ENCODE results near the gene GRIN1.

GRIN1 gene

DNA sequence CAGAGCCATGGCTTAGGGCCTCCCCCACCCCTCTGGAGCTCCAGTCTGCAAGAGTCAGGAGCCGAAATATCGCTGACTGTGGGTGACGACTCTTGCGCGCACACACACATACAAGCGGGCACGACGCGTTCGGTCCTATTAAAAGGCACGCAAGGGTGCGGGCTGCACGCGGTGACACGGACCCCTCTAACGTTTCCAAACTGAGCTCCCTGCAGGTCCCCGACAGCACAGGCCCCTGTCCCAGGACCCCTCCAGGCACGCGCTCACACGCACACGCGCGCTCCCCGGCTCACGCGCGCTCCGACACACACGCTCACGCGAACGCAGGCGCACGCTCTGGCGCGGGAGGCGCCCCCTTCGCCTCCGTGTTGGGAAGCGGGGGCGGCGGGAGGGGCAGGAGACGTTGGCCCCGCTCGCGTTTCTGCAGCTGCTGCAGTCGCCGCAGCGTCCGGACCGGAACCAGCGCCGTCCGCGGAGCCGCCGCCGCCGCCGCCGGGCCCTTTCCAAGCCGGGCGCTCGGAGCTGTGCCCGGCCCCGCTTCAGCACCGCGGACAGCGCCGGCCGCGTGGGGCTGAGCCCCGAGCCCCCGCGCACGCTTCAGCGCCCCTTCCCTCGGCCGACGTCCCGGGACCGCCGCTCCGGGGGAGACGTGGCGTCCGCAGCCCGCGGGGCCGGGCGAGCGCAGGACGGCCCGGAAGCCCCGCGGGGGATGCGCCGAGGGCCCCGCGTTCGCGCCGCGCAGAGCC is at the start of gene GRIN1:
Gene GRIN1 (plus strand): TSS at position 433 of the 746 bp plus-strand sequence. CDS start 333 bp downstream, outside the sequence.
- DNase-seq (ENCODE audit: low read depth in 2 of 2): no peak

DNA sequence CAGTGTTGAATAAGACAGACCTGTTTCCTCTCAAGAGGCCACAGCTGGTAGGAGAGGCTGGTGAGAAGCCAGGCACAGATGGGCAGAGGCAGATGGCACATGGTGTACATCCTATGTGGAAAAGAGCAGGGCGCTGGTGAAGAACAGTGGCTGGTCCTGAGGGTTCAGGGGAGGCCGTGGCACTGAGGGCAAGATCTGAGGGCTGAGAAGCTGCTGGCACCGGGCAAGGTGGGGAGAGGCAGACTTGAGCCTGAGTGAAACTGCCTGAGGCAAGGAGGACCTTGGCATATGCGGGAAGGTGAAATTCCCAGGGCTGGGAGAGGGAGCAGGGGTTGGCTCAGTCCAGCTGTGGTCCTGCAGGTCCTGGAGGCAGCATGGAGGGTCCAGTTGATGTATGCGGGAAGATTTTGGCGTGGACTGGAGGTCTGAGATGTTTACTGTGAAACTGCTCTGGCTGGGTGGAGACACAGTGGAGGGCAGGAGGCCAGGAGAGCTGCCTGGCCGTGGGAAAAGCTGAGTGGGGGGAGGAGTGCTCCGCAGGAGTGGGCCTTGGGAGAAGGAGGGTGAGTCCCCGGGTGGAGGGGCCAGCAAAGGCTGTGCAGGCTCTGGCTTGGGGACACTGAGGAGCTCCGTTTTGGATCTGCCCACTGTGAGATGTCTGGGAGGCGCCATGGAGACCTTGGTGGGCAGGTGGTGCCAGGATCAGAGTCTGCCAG is 49.6 kb upstream of the GRIN1 start:
- no peak for DNase-seq (ENCODE audit: low read depth in 2 of 2)

DNA sequence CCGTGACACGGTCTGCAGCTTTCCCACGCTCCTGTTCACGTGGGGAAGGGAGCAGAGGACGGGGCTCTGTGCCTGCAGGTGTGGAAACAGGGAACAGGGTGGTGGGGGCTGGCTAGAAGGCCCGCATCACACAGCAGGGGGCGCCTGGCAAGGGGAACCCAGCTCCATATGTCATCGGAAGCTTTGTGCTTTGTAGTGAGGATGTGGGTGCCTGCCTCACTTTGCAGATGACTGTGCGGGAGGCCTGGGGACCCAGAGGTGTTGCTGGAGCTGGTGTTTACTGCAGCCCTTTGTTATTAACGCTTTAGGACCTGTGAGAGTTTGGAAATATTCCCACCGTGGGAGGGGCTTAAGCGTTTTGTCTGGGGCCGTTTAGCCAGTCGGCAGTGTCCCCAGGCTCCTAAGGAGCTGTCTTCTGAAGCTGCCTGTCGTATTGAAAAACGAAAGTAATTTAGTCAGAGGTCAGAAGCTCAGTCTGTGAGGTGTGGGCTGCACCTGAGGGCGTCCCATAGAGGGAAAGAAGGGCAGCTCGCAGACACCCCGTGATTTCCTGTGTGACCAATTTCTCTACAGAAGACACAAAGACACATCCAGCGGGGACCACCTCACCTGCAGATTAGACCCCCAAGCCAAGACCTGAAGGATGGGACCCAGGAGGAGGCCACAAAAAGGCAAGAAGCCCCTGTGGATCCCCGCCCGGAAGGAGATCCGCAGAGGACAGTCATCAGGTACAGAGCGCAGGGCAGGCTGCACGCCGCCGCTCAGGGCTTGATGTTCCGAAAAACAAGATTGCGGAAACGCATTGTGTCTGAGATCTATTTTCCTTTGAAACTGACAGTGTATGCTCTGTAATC is 43.1 kb upstream of the GRIN1 start:
- DNase-seq (ENCODE audit: low read depth in 2 of 2): peak; percentile 72 to 78

DNA sequence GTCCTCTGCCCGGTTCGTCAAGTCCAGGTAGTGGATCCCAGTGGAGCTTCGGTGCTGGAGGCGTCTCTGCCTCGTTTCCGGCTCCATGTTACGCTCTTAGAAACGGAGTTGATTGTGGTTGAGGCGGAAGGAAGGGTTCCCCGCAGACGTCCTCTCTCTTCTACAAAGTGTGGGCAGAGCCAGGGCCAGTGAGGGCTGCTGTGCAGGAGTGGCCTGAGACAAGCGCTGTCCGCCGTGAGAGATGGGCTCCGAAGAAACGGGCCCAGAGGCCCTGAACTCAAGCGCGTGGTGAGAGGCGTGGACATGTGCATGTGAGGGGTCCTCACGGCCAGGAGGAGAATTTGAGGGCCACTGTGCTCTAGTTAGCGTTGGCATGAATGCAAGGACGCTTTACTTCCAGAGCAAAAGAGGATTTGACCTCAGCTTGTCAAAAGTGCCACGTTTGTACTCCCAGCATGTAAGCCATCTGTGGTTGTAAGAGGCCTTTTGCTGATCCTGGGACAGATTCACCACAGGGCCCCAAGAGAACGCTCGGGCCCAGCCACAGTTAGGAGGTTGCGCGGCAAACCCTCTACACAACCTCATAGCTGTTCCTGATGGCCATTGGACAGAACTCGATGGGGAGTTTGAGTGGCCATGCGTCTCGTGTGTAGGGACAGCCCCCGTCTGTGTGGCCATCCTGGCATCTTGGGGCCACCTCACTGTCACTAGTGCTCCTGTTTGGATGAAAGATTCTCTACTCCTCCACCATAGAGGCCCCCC is 42.0 kb upstream of the GRIN1 start:
- DNase-seq (ENCODE audit: low read depth in 2 of 2): no peak

DNA sequence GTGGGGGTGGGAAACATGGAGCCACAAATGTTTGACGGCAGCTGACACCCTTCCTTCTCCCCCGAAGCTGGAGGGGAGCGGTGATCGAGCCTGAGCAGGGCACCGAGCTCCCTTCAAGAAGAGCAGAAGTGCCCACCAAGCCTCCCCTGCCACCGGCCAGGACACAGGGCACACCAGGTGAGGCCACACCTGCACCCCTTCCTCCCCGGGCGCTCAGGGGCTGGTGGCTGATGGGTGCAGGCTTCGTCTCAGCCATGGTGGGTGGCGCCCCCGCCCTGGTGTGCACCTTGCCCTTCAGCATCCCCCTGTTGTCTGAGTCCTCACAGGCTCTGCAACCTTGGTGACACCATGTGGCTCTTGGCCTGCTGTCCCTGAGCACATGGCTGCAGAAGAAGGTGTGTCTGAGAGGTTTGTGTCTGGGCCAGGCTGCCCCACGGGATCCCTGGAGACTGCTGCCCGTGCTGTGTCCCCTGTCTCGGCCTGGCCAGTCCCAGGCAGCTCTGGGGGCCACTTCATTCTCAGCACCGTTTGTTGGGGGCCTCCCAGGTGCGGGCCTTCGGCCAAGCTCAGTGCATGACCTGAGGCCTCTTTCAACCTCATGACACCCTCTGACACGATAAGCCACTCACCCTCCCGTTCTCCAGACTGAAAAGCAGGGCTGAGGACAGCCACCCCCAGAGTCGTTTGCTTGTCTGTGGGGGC is 41.0 kb upstream of the GRIN1 start:
- no peak for DNase-seq (ENCODE audit: low read depth in 2 of 2)

DNA sequence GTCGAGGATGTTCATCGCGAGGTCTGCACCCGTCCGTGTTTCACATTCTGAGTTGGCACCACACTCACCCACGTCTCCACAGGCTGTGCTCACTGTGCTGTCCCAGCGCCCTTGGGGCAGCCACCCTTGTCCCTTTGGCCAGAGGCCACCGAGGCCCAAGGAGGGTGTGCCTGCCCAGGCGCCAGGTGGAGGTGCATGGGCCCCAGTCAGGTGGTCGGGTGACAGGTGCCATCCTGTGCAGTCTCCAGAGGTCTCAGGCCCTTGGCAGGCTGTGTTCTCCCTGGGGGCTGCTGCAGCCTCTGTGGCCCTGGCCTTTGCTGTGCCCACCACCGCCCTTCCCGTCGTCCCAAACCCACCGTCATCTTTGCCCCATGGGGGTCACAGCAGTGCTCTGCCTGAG is 39.7 kb upstream of the GRIN1 start:
- DNase-seq (ENCODE audit: low read depth in 2 of 2): no peak

DNA sequence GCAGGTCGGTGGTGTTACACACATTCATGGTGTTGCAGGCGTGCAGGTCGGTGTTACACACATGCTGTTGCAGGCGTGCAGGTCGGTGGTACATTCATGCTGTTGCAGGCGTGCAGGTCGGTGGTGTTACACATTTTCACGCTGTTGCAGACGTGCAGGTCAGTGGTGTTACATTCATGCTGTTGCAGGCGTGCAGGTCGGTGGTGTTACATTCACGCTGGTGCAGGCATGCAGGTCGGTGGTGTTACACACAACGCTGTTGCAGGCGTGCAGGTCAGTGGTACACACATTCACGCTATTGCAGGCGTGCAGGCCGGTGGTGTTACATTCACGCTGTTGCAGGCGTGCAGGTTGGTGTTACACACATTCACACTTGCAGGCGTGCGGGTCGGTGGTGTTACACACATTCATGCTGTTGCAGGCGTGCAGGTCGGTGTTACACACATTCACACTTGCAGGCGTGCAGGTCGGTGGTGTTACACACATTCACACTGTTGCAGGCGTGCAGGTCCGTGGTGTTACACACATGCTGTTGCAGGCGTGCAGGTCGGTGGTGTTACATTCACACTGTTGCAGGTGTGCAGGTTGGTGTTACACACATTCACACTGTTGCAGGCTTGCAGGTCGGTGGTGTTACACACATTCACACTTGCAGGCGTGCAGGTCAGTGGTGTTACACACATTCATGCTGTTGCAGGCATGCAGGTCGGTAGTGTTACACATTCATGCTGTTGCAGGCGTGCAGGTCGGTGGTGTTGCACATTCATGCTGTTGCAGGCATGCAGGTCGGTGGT is 35.6 kb upstream of the GRIN1 start:
- no peak for DNase-seq (ENCODE audit: low read depth in 2 of 2)

DNA sequence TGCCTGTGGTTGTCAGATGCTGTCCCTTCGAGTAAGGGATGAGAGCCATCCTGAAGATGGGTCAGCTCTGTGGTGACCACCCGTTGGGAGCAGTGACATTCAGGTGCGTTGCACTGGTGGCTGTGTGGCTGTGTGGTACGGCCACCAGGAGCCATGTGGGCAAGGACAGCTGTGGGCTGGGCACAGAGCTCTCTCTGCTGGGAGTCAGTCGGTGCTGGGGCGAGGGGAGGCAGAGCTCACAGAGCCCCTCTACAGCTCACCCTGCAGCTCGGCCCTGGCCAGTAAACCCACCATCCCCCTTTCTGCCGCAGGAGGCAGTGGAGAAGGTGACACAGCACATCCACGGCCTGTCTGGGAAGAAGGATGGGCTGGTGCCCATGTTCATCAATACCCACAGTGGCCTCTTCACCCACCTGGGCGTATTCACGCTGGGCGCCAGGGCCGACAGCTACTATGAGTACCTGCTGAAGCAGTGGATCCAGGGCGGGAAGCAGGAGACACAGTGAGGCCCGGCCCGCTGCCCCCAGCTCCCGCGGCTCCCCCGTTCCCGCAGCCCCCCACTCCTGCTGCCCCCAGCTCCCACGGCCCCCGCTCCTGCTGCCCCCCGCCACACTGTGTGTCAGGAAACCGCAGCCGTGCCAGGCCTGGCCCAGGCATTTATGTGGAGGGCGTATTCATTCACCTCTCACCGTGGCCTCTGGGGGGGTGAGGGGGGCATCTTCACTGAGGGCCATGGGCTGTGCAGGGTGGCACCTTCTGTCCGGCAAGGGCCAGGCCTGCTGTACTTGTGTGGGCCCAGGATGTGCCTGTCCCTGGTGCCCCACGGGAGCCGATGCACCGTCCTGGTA is 32.9 kb upstream of the GRIN1 start:
- no peak for DNase-seq (ENCODE audit: low read depth in 2 of 2)

DNA sequence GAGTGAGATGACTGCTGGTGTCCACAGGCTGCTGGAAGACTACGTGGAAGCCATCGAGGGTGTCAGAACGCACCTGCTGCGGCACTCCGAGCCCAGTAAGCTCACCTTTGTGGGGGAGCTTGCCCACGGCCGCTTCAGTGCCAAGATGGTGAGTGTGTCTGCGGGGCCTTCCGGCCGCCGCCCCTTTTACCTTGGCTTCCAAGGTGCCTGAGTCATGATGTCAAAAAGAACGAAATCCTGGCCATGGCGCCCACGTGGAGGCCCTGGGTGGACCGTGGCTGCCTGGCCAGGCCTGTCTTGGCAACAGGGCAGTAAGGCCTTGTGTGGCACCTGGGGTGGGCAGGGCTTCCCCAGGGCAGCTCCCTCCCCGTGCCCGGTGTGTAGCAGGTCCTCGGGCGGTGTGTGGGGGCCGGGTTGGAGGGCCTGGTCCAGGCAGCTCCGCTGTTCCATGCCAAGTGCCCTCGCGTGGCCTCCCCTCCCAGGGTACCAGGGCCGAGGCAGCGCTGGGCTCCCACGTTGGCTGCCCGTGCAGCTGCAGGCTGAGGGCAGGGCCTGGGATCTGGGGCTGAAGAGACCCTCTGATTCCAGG is 32.2 kb upstream of the GRIN1 start:
- no peak for DNase-seq (ENCODE audit: low read depth in 2 of 2)

DNA sequence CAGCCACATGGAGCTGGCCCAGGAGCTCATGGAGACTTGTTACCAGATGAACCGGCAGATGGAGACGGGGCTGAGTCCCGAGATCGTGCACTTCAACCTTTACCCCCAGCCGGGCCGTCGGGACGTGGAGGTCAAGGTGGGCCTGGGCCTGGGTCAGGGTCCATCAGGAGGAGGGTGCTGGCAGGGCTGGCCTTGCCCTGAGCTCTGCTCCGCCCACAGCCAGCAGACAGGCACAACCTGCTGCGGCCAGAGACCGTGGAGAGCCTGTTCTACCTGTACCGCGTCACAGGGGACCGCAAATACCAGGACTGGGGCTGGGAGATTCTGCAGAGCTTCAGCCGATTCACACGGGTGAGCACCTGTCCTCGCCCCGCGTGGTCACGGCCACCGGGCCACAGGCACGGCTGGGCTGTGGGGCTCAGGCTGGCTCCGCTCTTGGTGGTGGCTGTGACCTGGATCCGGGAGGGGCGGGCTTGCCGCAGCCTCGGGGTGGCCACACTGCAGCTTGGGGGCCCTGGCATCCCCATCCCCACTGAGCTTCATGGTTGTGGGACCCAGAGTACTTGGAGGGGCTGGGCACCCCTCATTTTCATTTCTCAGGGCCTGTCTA is 31.5 kb upstream of the GRIN1 start:
- DNase-seq (ENCODE audit: low read depth in 2 of 2): no peak

DNA sequence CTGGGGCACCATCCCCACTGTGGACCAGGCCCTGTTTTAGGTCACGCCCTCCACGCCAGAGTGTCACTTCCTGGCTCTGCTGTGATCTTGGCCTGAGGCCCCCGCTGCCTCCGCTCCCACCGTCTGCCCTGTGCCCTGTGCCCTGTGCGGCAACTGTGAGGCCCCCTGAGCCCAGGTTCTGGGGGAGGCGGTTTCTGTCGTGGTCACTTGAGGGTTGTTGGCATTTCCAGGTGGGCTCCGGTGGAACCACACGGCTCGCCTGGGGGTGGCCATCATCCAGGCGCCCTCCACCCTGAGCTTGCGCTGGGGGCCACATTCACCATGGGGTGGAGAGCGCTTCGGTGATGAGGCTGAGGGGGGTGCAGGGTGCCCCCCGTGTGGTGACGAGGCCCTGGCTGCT is 31.0 kb upstream of the GRIN1 start:
- no peak for DNase-seq (ENCODE audit: low read depth in 2 of 2)

DNA sequence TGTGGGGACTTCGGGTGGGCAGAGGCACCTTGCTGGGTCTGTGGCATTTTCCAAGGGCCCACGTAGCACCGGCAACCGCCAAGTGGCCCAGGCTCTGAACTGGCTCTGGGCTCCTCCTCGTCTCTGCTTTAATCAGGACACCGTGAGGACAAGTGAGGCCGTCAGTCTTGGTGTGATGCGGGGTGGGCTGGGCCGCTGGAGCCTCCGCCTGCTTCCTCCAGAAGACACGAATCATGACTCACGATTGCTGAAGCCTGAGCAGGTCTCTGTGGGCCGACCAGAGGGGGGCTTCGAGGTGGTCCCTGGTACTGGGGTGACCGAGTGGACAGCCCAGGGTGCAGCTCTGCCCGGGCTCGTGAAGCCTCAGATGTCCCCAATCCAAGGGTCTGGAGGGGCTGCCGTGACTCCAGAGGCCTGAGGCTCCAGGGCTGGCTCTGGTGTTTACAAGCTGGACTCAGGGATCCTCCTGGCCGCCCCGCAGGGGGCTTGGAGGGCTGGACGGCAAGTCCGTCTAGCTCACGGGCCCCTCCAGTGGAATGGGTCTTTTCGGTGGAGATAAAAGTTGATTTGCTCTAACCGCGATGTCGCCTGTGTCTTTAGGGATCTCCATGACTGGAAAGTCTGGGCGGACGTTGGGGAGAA is 30.2 kb upstream of the GRIN1 start:
- DNase-seq (ENCODE audit: low read depth in 2 of 2): no peak

DNA sequence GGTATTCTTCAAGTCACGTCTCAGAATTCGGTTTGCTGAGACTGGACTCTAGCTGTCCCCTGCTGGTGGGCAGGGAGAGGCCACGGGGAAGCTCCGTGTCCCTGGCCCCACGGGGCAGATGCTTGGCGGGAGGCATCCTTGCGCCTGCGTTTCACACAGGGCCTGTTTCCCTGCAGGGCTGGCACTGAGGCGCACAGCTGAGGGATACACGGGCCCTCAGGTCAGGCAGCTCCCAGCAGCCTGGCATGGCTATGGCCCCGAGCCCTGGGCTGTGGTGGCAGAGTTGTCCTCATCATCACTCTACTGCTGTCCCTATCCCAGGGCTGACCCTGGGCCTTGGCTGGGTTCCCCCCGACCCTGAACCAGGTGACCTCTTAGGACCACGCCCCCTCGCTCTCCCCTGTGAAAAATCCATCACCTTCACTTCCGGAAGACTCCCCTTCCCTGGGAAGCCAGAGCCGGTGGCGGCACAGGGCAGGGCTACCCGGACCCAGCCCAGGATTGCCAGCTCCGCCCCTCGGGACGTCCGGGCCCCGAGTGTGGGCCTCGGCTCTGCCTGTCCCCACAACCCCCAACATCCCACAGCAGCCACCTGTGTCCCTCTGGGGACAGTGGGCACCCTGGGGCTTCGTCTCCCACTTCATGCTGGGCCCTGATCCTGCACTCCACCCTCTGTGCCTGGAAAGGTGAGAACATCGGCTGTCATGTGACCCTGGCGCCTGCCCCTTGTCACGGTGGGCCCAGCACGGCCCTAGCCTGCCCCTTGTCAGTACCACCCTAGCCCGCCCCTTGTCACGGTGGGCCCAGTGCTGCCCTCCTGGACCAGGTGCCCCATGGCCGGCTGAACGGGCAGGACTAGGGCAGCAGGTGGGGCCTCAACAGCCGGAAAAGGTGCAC is 29.5 kb upstream of the GRIN1 start:
- no peak for DNase-seq (ENCODE audit: low read depth in 2 of 2)

DNA sequence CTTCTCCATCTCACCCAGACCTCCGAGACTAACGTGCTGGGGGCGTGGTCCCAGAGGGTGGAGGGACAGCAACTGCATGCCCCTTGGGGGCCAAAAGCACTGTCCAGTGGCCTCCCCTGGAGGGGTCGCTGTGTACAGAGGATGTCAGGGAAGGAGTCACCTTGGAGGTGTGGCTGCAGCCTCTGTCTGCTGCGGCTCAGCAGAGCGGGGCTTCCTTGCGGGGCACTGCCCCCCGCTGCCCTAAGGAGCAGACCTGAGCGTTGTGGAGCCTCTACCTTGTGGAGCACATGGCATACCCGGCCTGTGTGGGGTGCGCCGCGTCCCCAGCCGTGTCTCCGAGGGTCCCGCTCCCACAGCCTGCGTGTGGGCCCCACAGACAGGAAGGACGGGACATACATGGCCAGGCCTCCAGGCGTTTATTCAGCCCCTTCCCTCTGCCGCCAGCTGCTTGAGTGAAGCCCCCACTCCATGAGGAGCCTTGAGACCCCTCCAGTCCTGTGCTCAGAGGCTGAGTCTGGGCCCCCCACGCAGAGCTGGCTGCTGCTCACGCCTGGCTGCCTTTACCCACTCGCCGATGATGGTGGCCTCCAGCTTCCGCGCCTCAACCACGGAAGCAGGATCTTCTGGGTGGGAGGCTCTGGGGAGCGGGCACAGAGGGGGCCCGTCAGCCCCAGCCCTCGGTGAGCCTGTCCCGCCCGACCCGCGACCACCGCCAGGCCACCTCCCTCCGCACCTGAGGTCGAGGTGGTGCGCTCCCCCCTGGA is 28.6 kb upstream of the GRIN1 start:
- no peak for DNase-seq (ENCODE audit: low read depth in 2 of 2)

DNA sequence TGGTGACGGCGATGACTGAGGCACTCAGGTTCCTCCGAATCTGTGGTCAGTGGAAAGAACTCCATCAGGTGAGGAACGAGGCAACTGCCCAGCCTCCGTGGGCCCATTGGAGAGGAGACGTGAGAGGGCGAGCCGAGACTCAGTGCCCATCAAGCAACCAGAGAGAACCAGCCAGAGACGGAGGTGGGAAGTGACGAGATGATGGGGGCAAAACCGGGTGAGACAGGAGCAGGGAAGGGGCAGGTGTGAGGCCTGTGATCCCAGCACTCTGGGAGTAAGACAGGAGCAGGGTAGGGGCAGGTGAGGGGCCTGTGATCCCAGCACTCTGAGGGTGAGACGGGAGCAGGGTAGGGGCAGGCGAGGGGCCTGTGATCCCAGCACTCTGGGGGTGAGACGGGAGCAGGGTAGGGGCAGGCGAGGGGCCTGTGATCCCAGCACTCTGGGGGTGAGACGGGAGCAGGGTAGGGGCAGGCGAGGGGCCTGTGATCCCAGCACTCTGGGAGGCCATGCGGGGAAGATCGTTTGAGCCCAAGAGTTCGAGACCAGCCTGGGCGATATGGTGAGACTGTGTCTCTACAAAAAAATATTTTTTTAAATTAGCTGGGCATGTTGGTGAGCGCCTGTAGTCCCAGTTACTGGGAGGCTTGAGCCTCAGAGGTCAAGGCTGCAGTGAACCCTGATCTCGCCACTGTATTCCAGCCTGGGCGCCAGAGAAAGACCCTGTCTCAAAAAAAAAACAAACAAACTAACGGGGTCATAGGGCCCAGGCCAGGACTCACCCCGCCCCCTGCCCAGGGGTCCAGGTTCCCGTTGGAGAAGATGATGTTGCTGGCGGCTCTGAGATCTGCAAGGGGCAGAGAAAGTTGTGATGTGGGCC is 27.8 kb upstream of the GRIN1 start:
- DNase-seq (ENCODE audit: low read depth in 2 of 2): no peak

All from stimulated activated CD8-positive, alpha-beta memory T cell treated with anti-CD3 and anti-CD28 coated beads, Interleukin-7, amount 100 ng/mL, for 4 hours (primary cell).